HL-60 (cell line): ENCODE results near the gene CRHBP.

Experiments used
- POLR2AphosphoS5 ChIP-seq: IDR thresholded peaks from 2 replicates; pipeline ENCODE4 v1.6.1; 2012; ENCODE audit warnings: low read depth
- TF ChIP-seq, protein P1 (sequence below): IDR thresholded peaks from one replicate; pipeline ENCODE4 v1.5.1; 2011; ENCODE audit warnings: low read length, control low read depth, inconsistent platforms; ENCODE audit not compliant: insufficient read depth

DNA sequence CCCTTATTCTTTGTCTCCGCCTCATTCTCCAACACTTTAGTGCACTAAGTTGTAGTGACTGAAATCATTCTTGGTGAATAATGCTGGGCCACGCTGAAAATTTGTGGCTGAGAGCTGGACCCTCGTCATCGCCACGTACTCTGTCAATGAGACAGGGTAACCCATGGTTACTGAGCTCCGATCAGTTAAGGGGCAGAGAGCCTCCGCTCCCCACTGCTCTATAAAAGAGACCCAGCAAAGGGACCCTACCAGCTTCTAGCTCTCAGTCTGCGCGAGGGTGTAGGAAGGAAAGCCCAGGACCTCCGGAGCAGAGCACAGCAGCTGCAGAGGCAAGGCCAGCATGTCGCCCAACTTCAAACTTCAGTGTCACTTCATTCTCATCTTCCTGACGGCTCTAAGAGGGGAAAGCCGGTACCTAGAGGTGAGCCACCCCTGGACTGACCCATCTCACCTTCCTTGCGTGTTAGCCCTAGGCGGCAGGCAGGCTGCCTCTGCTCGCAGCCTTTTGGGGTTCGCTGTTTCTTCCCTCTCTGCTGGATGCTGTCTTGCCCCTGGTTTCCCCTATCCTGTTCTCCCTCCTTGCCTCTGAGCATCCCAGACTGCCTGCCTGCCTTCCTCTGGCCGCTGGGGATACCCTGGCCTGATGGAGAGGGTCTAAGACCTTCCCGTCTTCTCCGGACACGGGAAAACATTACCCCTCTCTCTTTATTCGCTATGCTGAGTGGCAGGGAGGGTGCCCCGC is at the start of gene CRHBP:
- TF ChIP-seq POLR2AphosphoS5 = no peak
- TF ChIP-seq, protein P1, sequence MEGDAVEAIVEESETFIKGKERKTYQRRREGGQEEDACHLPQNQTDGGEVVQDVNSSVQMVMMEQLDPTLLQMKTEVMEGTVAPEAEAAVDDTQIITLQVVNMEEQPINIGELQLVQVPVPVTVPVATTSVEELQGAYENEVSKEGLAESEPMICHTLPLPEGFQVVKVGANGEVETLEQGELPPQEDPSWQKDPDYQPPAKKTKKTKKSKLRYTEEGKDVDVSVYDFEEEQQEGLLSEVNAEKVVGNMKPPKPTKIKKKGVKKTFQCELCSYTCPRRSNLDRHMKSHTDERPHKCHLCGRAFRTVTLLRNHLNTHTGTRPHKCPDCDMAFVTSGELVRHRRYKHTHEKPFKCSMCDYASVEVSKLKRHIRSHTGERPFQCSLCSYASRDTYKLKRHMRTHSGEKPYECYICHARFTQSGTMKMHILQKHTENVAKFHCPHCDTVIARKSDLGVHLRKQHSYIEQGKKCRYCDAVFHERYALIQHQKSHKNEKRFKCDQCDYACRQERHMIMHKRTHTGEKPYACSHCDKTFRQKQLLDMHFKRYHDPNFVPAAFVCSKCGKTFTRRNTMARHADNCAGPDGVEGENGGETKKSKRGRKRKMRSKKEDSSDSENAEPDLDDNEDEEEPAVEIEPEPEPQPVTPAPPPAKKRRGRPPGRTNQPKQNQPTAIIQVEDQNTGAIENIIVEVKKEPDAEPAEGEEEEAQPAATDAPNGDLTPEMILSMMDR = no peak
